Naive B cell (primary cell): ENCODE measurements around the gene ZNF780A. TPM values are rescaled to one million over a fixed set of nuclear protein-coding genes. Genes with fewer than 3 reads are reported as not detected.

Experiments used
- ATAC-seq, 2 donors: fragments of 150-1000 bp; cut with Tn5 transposase; 2 replicates each; pipeline ENCODE4 v1.10.0; 2021; ENCODE audit warnings: low read depth in 2 of 2, mild to moderate bottlenecking in 2 of 2, moderate library complexity in 2 of 2
- DNase-seq: peaks from one replicate; pipeline ENCODE4 v3.0.0; 2022
- H3K27ac Mint-ChIP-seq, 6 donors: one replicate each; pipeline ENCODE4 v1.8.0; 2020 to 2022; ENCODE audit warnings: mild to moderate bottlenecking in 6 of 6, mixed read lengths in 6 of 6, moderate library complexity in 5 of 6, inconsistent platforms in 2 of 6
- H3K27me3 Mint-ChIP-seq, 3 donors: one replicate each; pipeline ENCODE4 v1.8.0; 2021 to 2022; ENCODE audit warnings: mixed read lengths in 3 of 3, mild to moderate bottlenecking in 1 of 3
- H3K36me3 Mint-ChIP-seq, 2 donors: one replicate each; pipeline ENCODE4 v1.8.0; 2020 to 2022; ENCODE audit warnings: mixed read lengths in 2 of 2, inconsistent platforms in 1 of 2, mild to moderate bottlenecking in 1 of 2
- H3K4me1 Mint-ChIP-seq, 3 donors: one replicate each; pipeline ENCODE4 v1.8.0; 2020 to 2022; ENCODE audit warnings: mixed read lengths in 3 of 3, inconsistent platforms in 1 of 3, mild to moderate bottlenecking in 1 of 3, moderate library complexity in 1 of 3
- H3K4me3 Mint-ChIP-seq, 8 donors: one replicate each; pipeline ENCODE4 v1.8.0; 2020 to 2022; ENCODE audit warnings: mild to moderate bottlenecking in 8 of 8, mixed read lengths in 8 of 8, moderate library complexity in 8 of 8, inconsistent platforms in 2 of 8
- H3K9me3 Mint-ChIP-seq, 7 donors: one replicate each; pipeline ENCODE4 v1.8.0; 2020 to 2022; ENCODE audit warnings: mixed read lengths in 7 of 7, mild to moderate bottlenecking in 5 of 7, inconsistent platforms in 2 of 7, moderate library complexity in 1 of 7
- polyA plus RNA-seq, 6 donors: library from polyadenylated mRNA; unstranded; fragments of 300-500 nt; fragmentation: Illumina TruSeq; gene quantifications; one replicate each; pipeline ENCODE4 v1.2.3, GENCODE V29; 2021; ENCODE audit warnings: low read depth in 6 of 6

The ZNF780A gene
- polyA plus RNA-seq, 6 donors from 2014 or later, result 13.3 to 34.7 (median 18.4) TPM

DNA sequence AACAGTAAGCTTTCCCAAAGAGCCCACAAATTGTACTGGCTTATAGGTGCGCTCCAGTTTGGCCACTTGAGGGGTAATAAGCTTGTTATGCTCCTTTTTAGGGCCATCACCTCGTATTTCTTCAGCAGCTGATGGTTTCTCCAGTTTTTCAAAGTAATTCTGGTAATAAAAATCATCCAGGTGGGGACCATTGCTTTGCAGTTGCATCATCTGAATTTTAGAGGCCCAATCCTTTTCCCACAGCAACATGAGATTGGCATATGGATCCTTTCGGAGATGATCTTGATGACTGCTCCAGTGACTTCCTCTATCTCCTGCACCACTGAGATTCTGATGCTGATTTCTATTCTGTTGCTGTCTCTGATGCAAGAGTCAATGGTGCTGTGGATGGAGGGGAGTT lies 66.8 kb downstream of the ZNF780A start:
- Mint-ChIP-seq H3K4me3 (no peak overlapping the region), H3K9me3 (peaks cover 18 to 89% (median 56%) of the 10 kb centered on the region in 7 donors), H3K27me3 (no peaks in the 10 kb centered on the region), H3K27ac (no peak overlapping the region), H3K36me3 (peaks cover 9 to 52% of the 10 kb centered on the region in 2 donors), H3K4me1 (no peaks in the 10 kb centered on the region)
- DNase-seq (no peak), ATAC-seq (no peak)

Other genes starting within 250 kb of the ZNF780A start
- 100 to 1,000 TPM; 169 to 203 (median 179) TPM for gene FBL, start 244.6 kb downstream of the ZNF780A start, polyA plus RNA-seq
- 1 to 10 TPM in 1 of 6 donors, under 1 TPM in 5; 0.15 to 1.7 (median 0.76) TPM for gene FCGBP, start 156.3 kb downstream of the ZNF780A start, polyA plus RNA-seq
- gene PSMC4, start 119.8 kb downstream of the ZNF780A start, polyA plus RNA-seq, result 10 to 100 TPM; 78.2 to 94.5 (median 89.9) TPM
- 1 to 10 TPM in 5 of 6 donors, not detected in 1; 4.1 to 8.5 (median 7.3) TPM for gene ZNF546, start 93.9 kb downstream of the ZNF780A start, polyA plus RNA-seq
- 10 to 100 TPM in 4 of 6 donors, 1 to 10 TPM in 2; 2.5 to 18.4 (median 13.8) TPM for gene ZNF780B, start 34.7 kb downstream of the ZNF780A start, polyA plus RNA-seq
- 1 to 10 TPM in 1 of 6 donors, under 1 TPM in 2, not detected in 3; 0.13 to 1.3 (median 0.21) TPM for gene MAP3K10, start 100.5 kb upstream of the ZNF780A start, polyA plus RNA-seq
- gene TTC9B, start 127.4 kb upstream of the ZNF780A start, polyA plus RNA-seq, result not detected
- gene CCNP, start 135.7 kb upstream of the ZNF780A start, polyA plus RNA-seq, result not detected
- 10 to 100 TPM; 24.2 to 34.3 (median 30.8) TPM for gene AKT2, start 194.4 kb upstream of the ZNF780A start, polyA plus RNA-seq